Mucosa of descending colon (tissue), 3 donors: ENCODE measurements around the gene CHST3. TPM values are rescaled to one million over a fixed set of nuclear protein-coding genes. Genes with fewer than 3 reads are reported as not detected.

Experiments
- ATAC-seq: fragments of 200-7000 bp; cut with Tn5 transposase; one replicate; pipeline ENCODE4 v1.9.1; 2020; ENCODE audit warnings: mild to moderate bottlenecking, moderate library complexity
- DNase-seq, 3 donors: peaks; one replicate each; pipeline ENCODE4 v3.0.0-alpha.2; 2020
- H3K36me3 ChIP-seq: fragments of 200-600 bp; one replicate; pipeline ENCODE4 v1.8.0; 2021; ENCODE audit warnings: low read depth, mild to moderate bottlenecking
- H3K4me1 ChIP-seq: fragments of 200-600 bp; one replicate; pipeline ENCODE4 v1.8.0; 2021; ENCODE audit warnings: low read depth, mild to moderate bottlenecking
- H3K4me3 ChIP-seq: fragments of 200-600 bp; one replicate; pipeline ENCODE4 v1.8.0; 2021; ENCODE audit warnings: mild to moderate bottlenecking
- H3K9me3 ChIP-seq: fragments of 200-600 bp; one replicate; pipeline ENCODE4 v1.8.0; 2021; ENCODE audit warnings: mild to moderate bottlenecking
- intact Hi-C, 2 donors: fragments of 100-400 bp; cut with DNase I in 1 of 2; cut with micrococcal nuclease in 1 of 2; formaldehyde crosslinking; loops; one replicate each; pipeline versions ENCODE4 v1.11.0 to v1.11.1; 2022; cut with DNase I, micrococcal nuclease
- total RNA-seq, 3 donors: library from RNA; stranded (reverse); fragmentation: NEBNext Ultra II Directional in 2 of 3; extraction: Animal tissue kit (Norgen Biotek cat#: 25700) in 2 of 3; gene quantifications; one replicate each; pipeline versions ENCODE4 v1.2.1 to v1.2.4, GENCODE V29; 2021 to 2023
- TF ChIP-seq, protein P1 (sequence below): fragments of 200-600 bp; IDR thresholded peaks from one replicate; pipeline ENCODE4 v1.8.0; 2022; ENCODE audit warnings: antibody characterized with exemption, mild to moderate bottlenecking
- donor health status: DM: no; HTN: no; CAD: no; lungs with moderate emphysema.
- donor health status: DM: no; HTN: no; CAD: no.
- donor health status: DM: no; HTN: yes; CAD: no.

Gene CHST3
- total RNA-seq, 3 donors from 2014 or later: 1.1 to 15.7 (median 3.1) TPM

DNA sequence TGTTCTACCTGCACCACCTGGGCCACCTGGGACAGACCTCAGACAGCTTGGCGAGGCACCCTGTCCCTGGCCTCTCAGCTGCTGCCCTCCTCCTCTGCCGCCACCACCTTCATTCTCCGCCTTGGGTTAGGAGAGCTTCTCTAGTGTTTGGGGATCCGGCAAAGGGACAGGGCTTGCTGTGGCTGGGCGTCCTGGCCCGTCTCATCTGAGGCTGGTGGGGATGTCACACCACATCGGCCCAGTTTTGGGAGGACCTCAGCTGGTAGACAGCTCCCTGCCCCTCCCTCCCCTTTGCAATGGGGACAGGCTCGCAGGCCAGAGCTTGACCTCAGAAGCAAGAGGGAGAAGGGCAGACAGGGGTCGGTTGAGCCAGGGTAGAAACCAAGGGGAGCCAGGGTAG lies 97.7 kb downstream of the CHST3 start:
- TF ChIP-seq, protein P1, sequence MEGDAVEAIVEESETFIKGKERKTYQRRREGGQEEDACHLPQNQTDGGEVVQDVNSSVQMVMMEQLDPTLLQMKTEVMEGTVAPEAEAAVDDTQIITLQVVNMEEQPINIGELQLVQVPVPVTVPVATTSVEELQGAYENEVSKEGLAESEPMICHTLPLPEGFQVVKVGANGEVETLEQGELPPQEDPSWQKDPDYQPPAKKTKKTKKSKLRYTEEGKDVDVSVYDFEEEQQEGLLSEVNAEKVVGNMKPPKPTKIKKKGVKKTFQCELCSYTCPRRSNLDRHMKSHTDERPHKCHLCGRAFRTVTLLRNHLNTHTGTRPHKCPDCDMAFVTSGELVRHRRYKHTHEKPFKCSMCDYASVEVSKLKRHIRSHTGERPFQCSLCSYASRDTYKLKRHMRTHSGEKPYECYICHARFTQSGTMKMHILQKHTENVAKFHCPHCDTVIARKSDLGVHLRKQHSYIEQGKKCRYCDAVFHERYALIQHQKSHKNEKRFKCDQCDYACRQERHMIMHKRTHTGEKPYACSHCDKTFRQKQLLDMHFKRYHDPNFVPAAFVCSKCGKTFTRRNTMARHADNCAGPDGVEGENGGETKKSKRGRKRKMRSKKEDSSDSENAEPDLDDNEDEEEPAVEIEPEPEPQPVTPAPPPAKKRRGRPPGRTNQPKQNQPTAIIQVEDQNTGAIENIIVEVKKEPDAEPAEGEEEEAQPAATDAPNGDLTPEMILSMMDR: no peak
- DNase-seq (no peak), ATAC-seq (no peak)
- Histone ChIP-seq H3K36me3 (no peaks in the 10 kb centered on the region), H3K9me3 (no peaks in the 10 kb centered on the region), H3K4me1 (no peaks in the 10 kb centered on the region), H3K4me3 (no peak overlapping the region)
- intact Hi-C loops: no loop called here

DNA sequence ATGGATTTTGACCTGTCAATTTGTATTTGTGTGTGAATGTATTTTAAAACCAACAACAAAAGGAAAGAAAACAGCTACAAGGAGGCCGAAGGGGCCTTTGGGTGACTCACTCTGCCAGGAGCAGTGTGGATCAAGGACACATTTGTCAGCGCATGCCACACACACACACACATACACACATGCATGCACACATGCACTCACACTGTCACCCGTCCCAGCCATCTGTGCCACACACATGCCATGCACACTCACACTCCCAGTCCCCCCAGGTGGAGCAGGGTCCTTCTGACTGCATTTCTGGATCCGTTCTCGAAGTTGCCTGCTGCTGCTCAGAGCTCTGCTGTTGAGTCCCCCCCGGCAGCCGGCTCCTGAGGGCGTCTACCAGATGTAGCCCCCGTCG lies 98.2 kb downstream of the CHST3 start:
- ATAC-seq: no peak
- Histone ChIP-seq H3K9me3 (no peaks in the 10 kb centered on the region), H3K4me3 (no peak overlapping the region), H3K36me3 (no peaks in the 10 kb centered on the region), H3K4me1 (no peaks in the 10 kb centered on the region)
- DNase-seq: no peak
- intact Hi-C loops: no loop called here
- TF ChIP-seq, protein P1: no peak

Other genes starting within 250 kb of the CHST3 start
- gene C10orf105, start 244.6 kb upstream of the CHST3 start, total RNA-seq: under 1 TPM in 1 of 3 donors, not detected in 2; 0.10 TPM
- 10 to 100 TPM; 48.1 to 71.0 (median 60.7) TPM for gene VSIR, start 190.9 kb upstream of the CHST3 start, total RNA-seq
- gene PSAP, start 113.1 kb upstream of the CHST3 start, total RNA-seq: 100 to 1,000 TPM; 561 to 810 (median 653) TPM
- 10 to 100 TPM in 1 of 3 donors, 1 to 10 TPM in 2; 3.1 to 12.3 (median 7.4) TPM for gene SPOCK2, start 124.2 kb downstream of the CHST3 start, total RNA-seq